Thyroid gland (tissue), 4 donors: ENCODE results near the gene GUK1.

Source experiments
- CTCF ChIP-seq, 6 experiments: fragments of 200-600 bp in 3 of 6; fragments of 450-650 bp in 3 of 6; sonication (generic) in 3 of 6; IDR thresholded peaks; one replicate each; pipeline ENCODE4 v1.5.1; 2016 to 2019; ENCODE audit warnings: antibody characterized with exemption in 6 of 6, mild to moderate bottlenecking in 2 of 6, inconsistent platforms in 1 of 6, moderate library complexity in 1 of 6
- POLR2A ChIP-seq, 2 donors: fragments of 450-650 bp; IDR thresholded peaks; one replicate each; pipeline ENCODE4 v1.6.1; 2017; ENCODE audit warnings: antibody characterized with exemption in 2 of 2, mild to moderate bottlenecking in 2 of 2, moderate library complexity in 1 of 2

- no peak for TF ChIP-seq CTCF (IDR thresholded peaks at IDR 0.05)
- no peak for TF ChIP-seq POLR2A (IDR thresholded peaks at IDR 0.05)
Observed at GRCh38 chr1:228091084-228091483, 49.0 kb upstream of the GUK1 start.
